ENCODE data around the gene ZCCHC12.

ZCCHC12 gene

DNA sequence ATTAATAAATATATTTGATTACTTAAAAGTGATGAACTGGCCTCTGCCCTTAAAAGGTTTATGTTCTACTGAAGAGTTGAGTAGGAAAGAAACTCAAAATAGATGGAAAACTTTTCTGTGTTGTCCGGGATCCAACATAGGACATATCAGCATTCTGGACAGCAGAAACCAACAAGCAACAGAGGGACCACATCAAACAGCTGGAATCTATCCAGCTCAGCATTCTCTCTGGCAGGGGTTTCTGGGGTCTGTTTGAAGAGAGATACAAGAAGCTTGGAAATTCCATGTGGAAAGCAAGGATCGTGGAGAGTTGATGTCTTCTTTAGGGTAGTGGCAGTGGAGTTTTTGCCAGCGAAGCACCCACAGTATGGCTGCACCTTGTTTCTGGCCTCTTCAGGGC lies 43.6 kb downstream of the ZCCHC12 start:
- DNase-seq (ENCODE audit: low spot score): no peak

DNA sequence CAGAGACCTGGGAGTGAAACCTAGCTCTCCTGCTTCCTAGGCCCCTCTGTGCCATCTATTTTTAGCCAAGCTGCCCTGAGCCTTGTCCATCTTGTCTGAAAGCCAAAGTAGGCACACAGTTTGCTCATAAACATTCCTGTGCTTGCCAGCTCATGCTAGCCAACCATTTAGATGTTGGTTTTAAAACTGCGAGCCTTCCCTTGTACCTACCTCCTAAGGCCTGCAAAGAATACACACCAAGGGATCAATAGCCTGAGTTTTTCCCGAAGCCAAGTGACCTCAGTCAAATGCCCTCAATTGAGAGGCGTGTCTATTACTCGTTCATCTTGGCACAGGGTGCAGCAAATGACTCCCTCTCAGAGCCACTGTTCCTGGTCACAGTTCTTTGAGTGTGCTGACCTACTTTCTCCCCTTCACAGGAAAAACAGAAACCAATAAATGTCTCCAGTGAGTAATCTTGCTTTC lies 48.5 kb downstream of the ZCCHC12 start:
- peak; percentile 20 for DNase-seq (ENCODE audit: low spot score)
